ENCODE data around the gene WFDC1.

The WFDC1 gene

DNA sequence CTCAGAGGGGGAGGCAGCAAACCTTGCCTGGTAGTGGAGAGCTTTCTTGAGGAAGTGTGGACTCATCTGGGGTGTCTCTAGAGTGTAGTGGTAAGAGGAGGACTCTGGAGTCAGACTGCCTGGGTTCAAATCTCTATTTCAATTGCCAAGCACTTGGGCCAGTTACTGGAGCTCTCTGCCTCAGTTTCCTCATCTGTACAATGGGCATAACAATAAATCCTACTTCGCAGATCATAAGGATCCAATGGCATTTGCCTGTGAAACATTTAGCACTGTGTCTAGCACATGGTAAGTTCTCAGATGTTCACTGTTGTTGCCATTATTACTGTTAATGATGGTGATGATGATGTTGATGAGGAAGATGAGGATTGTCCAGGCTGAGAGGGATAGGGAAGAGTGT is 23.6 kb upstream of the WFDC1 start:
- Histone ChIP-seq H3K9me3 (ENCODE audit: control insufficient read depth in 5 of 5, low read length in 5 of 5) (no peaks in the 10 kb centered on the region), H3K4me3 (ENCODE audit: low read depth in 1 of 5, low read length in 5 of 5) (no peak overlapping the region), H3K36me3 (ENCODE audit: control insufficient read depth in 5 of 5, insufficient read depth in 5 of 5, low read length in 5 of 5) (no peaks in the 10 kb centered on the region), H3K27me3 (ENCODE audit: control insufficient read depth in 5 of 5, insufficient read depth in 4 of 5, low read length in 5 of 5) (peaks cover 0 to 11% (median 3%) of the 10 kb centered on the region in 5 donors), H3K4me1 (ENCODE audit: control insufficient read depth in 5 of 5, insufficient read depth in 5 of 5, low read length in 5 of 5) (peaks cover 0 to 5% (median 0%) of the 10 kb centered on the region in 5 donors), H3K9ac (ENCODE audit: low read length in 5 of 5) (no peak overlapping the region), H3K27ac (ENCODE audit: low read depth, low read length) (no peak overlapping the region)

DNA sequence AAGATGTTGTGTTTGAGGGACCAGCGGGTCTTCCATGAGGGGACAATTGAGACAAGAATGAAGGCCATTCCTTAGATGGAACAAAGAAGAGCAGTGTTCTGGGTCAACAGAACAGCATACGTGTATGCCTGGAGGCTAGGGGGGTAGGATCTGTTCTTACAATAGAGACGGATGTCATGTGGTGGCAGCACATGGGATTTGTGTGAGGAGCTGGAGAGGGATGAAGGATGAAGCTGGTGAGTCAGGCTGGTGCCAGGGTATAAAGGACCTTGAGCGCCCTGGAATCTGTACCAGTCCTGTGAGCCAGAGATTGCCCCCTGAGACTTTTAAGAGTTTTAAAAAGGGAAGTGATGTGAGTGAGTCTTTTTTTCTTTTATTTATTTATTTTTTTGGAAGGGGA is 22.8 kb upstream of the WFDC1 start:
- H3K4me1 ChIP-seq (ENCODE audit: control insufficient read depth in 5 of 5, insufficient read depth in 5 of 5, low read length in 5 of 5) = peaks cover 0 to under 1% (median 0%) of the 10 kb centered on the region in 5 donors
- H3K9me3 ChIP-seq (ENCODE audit: control insufficient read depth in 5 of 5, low read length in 5 of 5) = no peaks in the 10 kb centered on the region
- no peak overlapping the region for H3K4me3 ChIP-seq (ENCODE audit: low read depth in 1 of 5, low read length in 5 of 5)
- H3K36me3 ChIP-seq (ENCODE audit: control insufficient read depth in 5 of 5, insufficient read depth in 5 of 5, low read length in 5 of 5) = no peaks in the 10 kb centered on the region
- H3K27ac ChIP-seq (ENCODE audit: low read depth, low read length) = no peak overlapping the region
- H3K9ac ChIP-seq (ENCODE audit: low read length in 5 of 5) = no peak overlapping the region
- H3K27me3 ChIP-seq (ENCODE audit: control insufficient read depth in 5 of 5, insufficient read depth in 4 of 5, low read length in 5 of 5) = peaks cover 0 to 11% (median 3%) of the 10 kb centered on the region in 5 donors

DNA sequence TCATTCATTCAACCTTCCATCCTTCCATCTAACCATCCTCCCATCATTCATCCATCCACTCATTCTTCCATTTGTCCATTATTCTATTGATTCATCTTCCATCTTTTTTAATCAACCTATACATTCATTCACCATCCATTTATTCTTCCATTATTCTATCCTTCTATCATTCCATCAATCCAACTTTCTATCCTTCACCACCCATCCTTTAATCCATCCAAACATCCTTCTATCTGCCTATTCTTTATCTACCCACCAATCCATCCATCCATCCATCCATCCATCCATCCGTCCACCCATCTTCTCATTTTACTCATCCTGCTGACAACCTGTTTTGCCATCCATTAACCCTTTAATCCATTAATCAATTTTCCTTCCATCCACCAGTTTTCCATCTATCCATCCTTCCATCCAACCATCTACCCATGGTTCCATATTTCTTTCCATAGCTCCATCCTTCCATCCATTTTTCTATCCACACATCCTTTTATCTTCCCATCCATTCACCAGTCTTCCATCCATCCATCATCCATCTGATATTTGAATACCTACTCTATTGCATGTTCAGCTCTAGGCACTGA is 21.8 kb upstream of the WFDC1 start:
- Histone ChIP-seq H3K27me3 (ENCODE audit: control insufficient read depth in 5 of 5, insufficient read depth in 4 of 5, low read length in 5 of 5) (peaks cover 0 to 11% (median 3%) of the 10 kb centered on the region in 5 donors), H3K4me1 (ENCODE audit: control insufficient read depth in 5 of 5, insufficient read depth in 5 of 5, low read length in 5 of 5) (no peaks in the 10 kb centered on the region), H3K36me3 (ENCODE audit: control insufficient read depth in 5 of 5, insufficient read depth in 5 of 5, low read length in 5 of 5) (no peaks in the 10 kb centered on the region), H3K27ac (ENCODE audit: low read depth, low read length) (no peak overlapping the region), H3K4me3 (ENCODE audit: low read depth in 1 of 5, low read length in 5 of 5) (no peak overlapping the region), H3K9ac (ENCODE audit: low read length in 5 of 5) (no peak overlapping the region), H3K9me3 (ENCODE audit: control insufficient read depth in 5 of 5, low read length in 5 of 5) (no peaks in the 10 kb centered on the region)

- Histone ChIP-seq H3K36me3 (ENCODE audit: control insufficient read depth in 5 of 5, insufficient read depth in 5 of 5, low read length in 5 of 5) (no peaks in the 10 kb centered on the region), H3K9me3 (ENCODE audit: control insufficient read depth in 5 of 5, low read length in 5 of 5) (no peaks in the 10 kb centered on the region), H3K9ac (ENCODE audit: low read length in 5 of 5) (no peak overlapping the region), H3K27me3 (ENCODE audit: control insufficient read depth in 5 of 5, insufficient read depth in 4 of 5, low read length in 5 of 5) (peaks cover 0 to 16% (median 3%) of the 10 kb centered on the region in 5 donors), H3K27ac (ENCODE audit: low read depth, low read length) (no peak overlapping the region), H3K4me3 (ENCODE audit: low read depth in 1 of 5, low read length in 5 of 5) (no peak overlapping the region), H3K4me1 (ENCODE audit: control insufficient read depth in 5 of 5, insufficient read depth in 5 of 5, low read length in 5 of 5) (no peaks in the 10 kb centered on the region)
These were observed 20.2 kb upstream of the WFDC1 start for GRCh38 chr16:84274515-84274914.

- no peaks in the 10 kb centered on the region for H3K9me3 ChIP-seq (ENCODE audit: control insufficient read depth in 5 of 5, low read length in 5 of 5)
- peaks cover 0 to 13% (median 4%) of the 10 kb centered on the region in 5 donors for H3K27me3 ChIP-seq (ENCODE audit: control insufficient read depth in 5 of 5, insufficient read depth in 4 of 5, low read length in 5 of 5)
- no peaks in the 10 kb centered on the region for H3K36me3 ChIP-seq (ENCODE audit: control insufficient read depth in 5 of 5, insufficient read depth in 5 of 5, low read length in 5 of 5)
- H3K4me3 ChIP-seq (ENCODE audit: low read depth in 1 of 5, low read length in 5 of 5) = no peak overlapping the region
- no peak overlapping the region for H3K9ac ChIP-seq (ENCODE audit: low read length in 5 of 5)
- no peaks in the 10 kb centered on the region for H3K4me1 ChIP-seq (ENCODE audit: control insufficient read depth in 5 of 5, insufficient read depth in 5 of 5, low read length in 5 of 5)
- H3K27ac ChIP-seq (ENCODE audit: low read depth, low read length) = no peak overlapping the region
These were observed 19.0 kb upstream of the WFDC1 start for GRCh38 chr16:84275585-84276151.

GRCh38 chr16:84277244-84277823 is 17.3 kb upstream of the WFDC1 start:
- H3K4me1 ChIP-seq (ENCODE audit: control insufficient read depth in 5 of 5, insufficient read depth in 5 of 5, low read length in 5 of 5) = no peaks in the 10 kb centered on the region
- H3K36me3 ChIP-seq (ENCODE audit: control insufficient read depth in 5 of 5, insufficient read depth in 5 of 5, low read length in 5 of 5) = no peaks in the 10 kb centered on the region
- no peak overlapping the region for H3K4me3 ChIP-seq (ENCODE audit: low read depth in 1 of 5, low read length in 5 of 5)
- no peak overlapping the region for H3K9ac ChIP-seq (ENCODE audit: low read length in 5 of 5)
- no peak overlapping the region for H3K27ac ChIP-seq (ENCODE audit: low read depth, low read length)
- no peaks in the 10 kb centered on the region for H3K9me3 ChIP-seq (ENCODE audit: control insufficient read depth in 5 of 5, low read length in 5 of 5)
- H3K27me3 ChIP-seq (ENCODE audit: control insufficient read depth in 5 of 5, insufficient read depth in 4 of 5, low read length in 5 of 5) = peaks cover 0 to 20% (median 7%) of the 10 kb centered on the region in 5 donors

DNA sequence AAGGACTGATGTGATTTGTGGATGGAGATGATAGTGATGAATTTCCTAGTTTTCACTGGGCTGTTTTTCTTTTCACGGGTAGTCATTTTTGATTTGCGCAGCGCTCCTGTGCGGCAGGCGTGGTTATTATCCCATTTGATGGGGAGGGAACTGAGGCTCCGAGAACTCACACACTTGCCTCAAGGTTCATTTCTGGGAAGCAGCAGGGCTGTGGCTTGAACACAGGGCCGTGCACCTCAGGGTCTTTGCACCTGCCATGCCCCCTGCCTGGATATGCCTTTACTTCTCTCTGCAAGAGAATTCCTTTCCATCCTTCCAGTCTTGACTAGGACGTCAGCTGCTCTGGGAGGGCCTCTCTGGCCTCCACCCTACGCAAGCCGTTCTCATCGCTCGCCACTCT is 16.3 kb upstream of the WFDC1 start:
- H3K27ac ChIP-seq (ENCODE audit: low read depth, low read length) = no peak overlapping the region

GRCh38 chr16:84278968-84279367 is 15.7 kb upstream of the WFDC1 start:
- Histone ChIP-seq H3K4me3 (ENCODE audit: low read depth in 1 of 5, low read length in 5 of 5) (no peak overlapping the region), H3K9me3 (ENCODE audit: control insufficient read depth in 5 of 5, low read length in 5 of 5) (no peaks in the 10 kb centered on the region), H3K27me3 (ENCODE audit: control insufficient read depth in 5 of 5, insufficient read depth in 4 of 5, low read length in 5 of 5) (peaks cover 0 to 24% (median 16%) of the 10 kb centered on the region in 5 donors), H3K9ac (ENCODE audit: low read length in 5 of 5) (no peak overlapping the region), H3K36me3 (ENCODE audit: control insufficient read depth in 5 of 5, insufficient read depth in 5 of 5, low read length in 5 of 5) (no peaks in the 10 kb centered on the region), H3K27ac (ENCODE audit: low read depth, low read length) (no peak overlapping the region), H3K4me1 (ENCODE audit: control insufficient read depth in 5 of 5, insufficient read depth in 5 of 5, low read length in 5 of 5) (peaks cover 0 to 7% (median 3%) of the 10 kb centered on the region in 5 donors)

More for the DNA sequence above, 16.3 kb upstream of the WFDC1 start:
- Histone ChIP-seq H3K4me3 (ENCODE audit: low read depth in 1 of 5, low read length in 5 of 5) (no peak overlapping the region), H3K9ac (ENCODE audit: low read length in 5 of 5) (no peak overlapping the region), H3K36me3 (ENCODE audit: control insufficient read depth in 5 of 5, insufficient read depth in 5 of 5, low read length in 5 of 5) (no peaks in the 10 kb centered on the region), H3K27me3 (ENCODE audit: control insufficient read depth in 5 of 5, insufficient read depth in 4 of 5, low read length in 5 of 5) (peaks cover 0 to 20% (median 10%) of the 10 kb centered on the region in 5 donors), H3K4me1 (ENCODE audit: control insufficient read depth in 5 of 5, insufficient read depth in 5 of 5, low read length in 5 of 5) (peaks cover 0 to under 1% (median 0%) of the 10 kb centered on the region in 5 donors), H3K9me3 (ENCODE audit: control insufficient read depth in 5 of 5, low read length in 5 of 5) (no peaks in the 10 kb centered on the region)

- Histone ChIP-seq H3K9me3 (ENCODE audit: control insufficient read depth in 5 of 5, low read length in 5 of 5) (no peaks in the 10 kb centered on the region), H3K36me3 (ENCODE audit: control insufficient read depth in 5 of 5, insufficient read depth in 5 of 5, low read length in 5 of 5) (no peaks in the 10 kb centered on the region), H3K4me3 (ENCODE audit: low read depth in 1 of 5, low read length in 5 of 5) (no peak overlapping the region), H3K27me3 (ENCODE audit: control insufficient read depth in 5 of 5, insufficient read depth in 4 of 5, low read length in 5 of 5) (peaks cover 0 to 21% (median 15%) of the 10 kb centered on the region in 5 donors), H3K27ac (ENCODE audit: low read depth, low read length) (no peak overlapping the region), H3K9ac (ENCODE audit: low read length in 5 of 5) (no peak overlapping the region), H3K4me1 (ENCODE audit: control insufficient read depth in 5 of 5, insufficient read depth in 5 of 5, low read length in 5 of 5) (peaks cover 0 to 13% (median 7%) of the 10 kb centered on the region in 5 donors)
These were observed 14.8 kb upstream of the WFDC1 start for GRCh38 chr16:84279881-84280280.

DNA sequence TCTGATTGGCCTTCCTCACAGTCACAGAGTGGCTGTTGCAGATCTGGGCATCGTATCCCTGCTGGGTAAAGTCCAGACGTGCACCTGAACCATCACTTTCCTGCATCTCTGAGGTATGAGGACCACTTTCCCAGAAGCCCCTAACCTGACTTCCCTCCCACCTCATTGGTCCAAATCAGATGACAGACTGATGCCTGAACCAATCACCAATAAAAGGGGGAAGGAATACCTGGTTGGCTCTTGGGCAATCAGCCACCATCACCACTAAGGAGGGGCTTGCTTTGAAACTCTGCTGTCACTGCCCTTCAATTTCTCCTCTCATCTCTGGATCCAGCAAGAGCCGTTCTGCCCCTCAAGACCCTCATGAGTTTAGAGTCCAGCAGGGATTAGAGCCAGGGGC is 13.6 kb upstream of the WFDC1 start:
- H3K9me3 ChIP-seq (ENCODE audit: control insufficient read depth in 5 of 5, low read length in 5 of 5) = no peaks in the 10 kb centered on the region
- H3K36me3 ChIP-seq (ENCODE audit: control insufficient read depth in 5 of 5, insufficient read depth in 5 of 5, low read length in 5 of 5) = no peaks in the 10 kb centered on the region
- H3K9ac ChIP-seq (ENCODE audit: low read length in 5 of 5) = no peak overlapping the region
- peaks cover 0 to 18% (median 11%) of the 10 kb centered on the region in 5 donors for H3K27me3 ChIP-seq (ENCODE audit: control insufficient read depth in 5 of 5, insufficient read depth in 4 of 5, low read length in 5 of 5)
- no peak overlapping the region for H3K27ac ChIP-seq (ENCODE audit: low read depth, low read length)
- peaks cover 0 to 14% (median 7%) of the 10 kb centered on the region in 5 donors for H3K4me1 ChIP-seq (ENCODE audit: control insufficient read depth in 5 of 5, insufficient read depth in 5 of 5, low read length in 5 of 5)
- H3K4me3 ChIP-seq (ENCODE audit: low read depth in 1 of 5, low read length in 5 of 5) = no peak overlapping the region
